ENCODE data around the gene GXYLT2. TPM values are rescaled to one million over a fixed set of nuclear protein-coding genes. Genes with fewer than 3 reads are reported as not detected.

Gene GXYLT2
- total RNA-seq, 1 donor from 2014 or later, result 10.1 TPM

GRCh38 chr3:72932416-72932815 is 44.6 kb downstream of the GXYLT2 start:
- no peak for DNase-seq (ENCODE audit: extremely low spot score in 2 of 2)
- intact Hi-C loops (cut with DNase I), result no loop called here
- Histone ChIP-seq H3K9me3 (no peaks in the 10 kb centered on the region), H3K4me1 (no peaks in the 10 kb centered on the region), H3K27me3 (no peaks in the 10 kb centered on the region), H3K27ac (no peak overlapping the region), H3K4me3 (no peak overlapping the region), H3K36me3 (no peaks in the 10 kb centered on the region)
- no peak for TF ChIP-seq CTCF (IDR thresholded peaks at IDR 0.05)
- no peak for TF ChIP-seq POLR2AphosphoS5 (IDR thresholded peaks at IDR 0.05; ENCODE audit: insufficient read depth in 1 of 2, low read depth in 1 of 2)
- no peak for TF ChIP-seq POLR2A (IDR thresholded peaks at IDR 0.05)

- Histone ChIP-seq H3K27ac (peak overlapping the region; percentile 43), H3K27me3 (no peaks in the 10 kb centered on the region), H3K4me1 (peaks cover 12% of the 10 kb centered on the region), H3K9me3 (no peaks in the 10 kb centered on the region), H3K36me3 (no peaks in the 10 kb centered on the region), H3K4me3 (no peak overlapping the region)
- intact Hi-C loops (cut with DNase I), result no loop called here
- TF ChIP-seq POLR2AphosphoS5 (IDR thresholded peaks at IDR 0.05; ENCODE audit: insufficient read depth in 1 of 2, low read depth in 1 of 2) (peak; percentile 54 to 84), POLR2A (IDR thresholded peaks at IDR 0.05) (no peak), CTCF (IDR thresholded peaks at IDR 0.05) (peak in 2 of 3 experiments; percentile 25 to 69)
- peak in 1 of 2 donors; percentile 97 for DNase-seq (ENCODE audit: extremely low spot score in 2 of 2)
Measured at GRCh38 chr3:72938471-72939265, 50.8 kb downstream of the GXYLT2 start.

GRCh38 chr3:72941245-72941644 is 53.4 kb downstream of the GXYLT2 start:
- no peak overlapping the region for H3K27ac ChIP-seq
- no peaks in the 10 kb centered on the region for H3K9me3 ChIP-seq
- no peak overlapping the region for H3K4me3 ChIP-seq
- H3K4me1 ChIP-seq, result peaks cover 12% of the 10 kb centered on the region
- TF ChIP-seq POLR2AphosphoS5 (IDR thresholded peaks at IDR 0.05; ENCODE audit: insufficient read depth in 1 of 2, low read depth in 1 of 2), result no peak
- no peak for TF ChIP-seq CTCF (IDR thresholded peaks at IDR 0.05)
- TF ChIP-seq POLR2A (IDR thresholded peaks at IDR 0.05), result no peak
- H3K27me3 ChIP-seq, result no peaks in the 10 kb centered on the region
- intact Hi-C loops (cut with DNase I), result no loop called here
- DNase-seq (ENCODE audit: extremely low spot score in 2 of 2), result no peak
- no peaks in the 10 kb centered on the region for H3K36me3 ChIP-seq

- no peak overlapping the region for H3K27ac ChIP-seq
- H3K4me3 ChIP-seq, result no peak overlapping the region
- H3K9me3 ChIP-seq, result no peaks in the 10 kb centered on the region
- H3K4me1 ChIP-seq, result peaks cover 12% of the 10 kb centered on the region
- no peaks in the 10 kb centered on the region for H3K27me3 ChIP-seq
- TF ChIP-seq POLR2A (IDR thresholded peaks at IDR 0.05) (no peak), CTCF (IDR thresholded peaks at IDR 0.05) (no peak), POLR2AphosphoS5 (IDR thresholded peaks at IDR 0.05; ENCODE audit: insufficient read depth in 1 of 2, low read depth in 1 of 2) (no peak)
- intact Hi-C loops (cut with DNase I), result no loop called here
- H3K36me3 ChIP-seq, result no peaks in the 10 kb centered on the region
- DNase-seq (ENCODE audit: extremely low spot score in 2 of 2), result no peak
Measured at GRCh38 chr3:72942427-72942826, 54.6 kb downstream of the GXYLT2 start.

GRCh38 chr3:72944696-72945095 is 56.9 kb downstream of the GXYLT2 start:
- Histone ChIP-seq H3K9me3 (no peaks in the 10 kb centered on the region), H3K4me1 (no peaks in the 10 kb centered on the region), H3K4me3 (no peak overlapping the region), H3K27me3 (no peaks in the 10 kb centered on the region), H3K36me3 (no peaks in the 10 kb centered on the region), H3K27ac (no peak overlapping the region)
- no peak for DNase-seq (ENCODE audit: extremely low spot score in 2 of 2)
- intact Hi-C loops (cut with DNase I), result no loop called here
- TF ChIP-seq POLR2AphosphoS5 (IDR thresholded peaks at IDR 0.05; ENCODE audit: insufficient read depth in 1 of 2, low read depth in 1 of 2) (no peak), CTCF (IDR thresholded peaks at IDR 0.05) (no peak), POLR2A (IDR thresholded peaks at IDR 0.05) (no peak)
